GM23248 (cell line): Measurements from ENCODE around the gene SLC37A3.

ENCODE experiments used
- EZH2 ChIP-seq: fragments of 200-600 bp; sonication (generic); IDR thresholded peaks from 2 replicates; pipeline ENCODE4 v1.6.1; 2018; ENCODE audit warnings: antibody characterized with exemption, mild to moderate bottlenecking; ENCODE audit not compliant: insufficient read depth, poor library complexity, severe bottlenecking
- EZH2phosphoT487 ChIP-seq: fragments of 200-600 bp; sonication (generic); IDR thresholded peaks from 2 replicates; pipeline ENCODE4 v1.6.1; 2018; ENCODE audit warnings: antibody characterized with exemption, moderate library complexity, mild to moderate bottlenecking, low read depth; ENCODE audit not compliant: insufficient read depth

DNA sequence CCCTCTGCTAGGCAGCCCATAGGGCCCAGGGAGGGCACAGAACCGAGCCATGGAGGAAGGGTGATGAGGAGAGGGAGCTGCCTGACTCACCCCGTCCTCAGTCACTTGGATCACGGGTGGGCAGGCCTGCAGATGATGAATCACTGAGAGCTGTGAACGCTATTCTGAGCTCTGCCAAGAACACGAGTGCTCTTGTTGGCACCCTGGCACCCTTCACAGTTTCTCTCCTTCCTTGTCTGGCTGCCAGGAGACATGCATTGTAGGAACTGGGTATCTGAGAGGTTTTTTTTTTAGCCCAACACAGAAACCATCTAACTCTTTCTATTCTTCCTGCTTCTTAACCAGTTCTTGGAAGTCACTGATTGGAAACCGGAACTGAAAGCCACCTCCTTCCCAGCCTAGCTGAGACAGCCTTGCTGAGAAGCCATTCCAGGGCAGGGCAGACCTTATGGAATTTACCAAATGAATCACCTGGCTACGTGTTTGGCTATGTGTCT is 82.1 kb downstream of the SLC37A3 start:
- TF ChIP-seq EZH2 (no peak), EZH2phosphoT487 (no peak)
